Memory B cell (primary cell): ENCODE measurements around the gene ARMC7.
"Not testable (repeated sequence)": the region's sequence is repeated elsewhere in the genome, so short reads cannot be mapped to it uniquely, and the experiment has no call there.

Experiments
- ATAC-seq: fragments of 150-1000 bp; cut with Tn5 transposase; 2 replicates; pipeline ENCODE4 v1.10.0; 2021; ENCODE audit warnings: low read depth, mild to moderate bottlenecking, moderate library complexity
- DNase-seq, 2 donors: peaks; one replicate each; pipeline ENCODE4 v3.0.0; 2022; ENCODE audit warnings: low spot score in 2 of 2
- H3K27ac Mint-ChIP-seq: one replicate; pipeline ENCODE4 v1.8.0; 2022; ENCODE audit warnings: mild to moderate bottlenecking, moderate library complexity, mixed read lengths
- H3K27me3 Mint-ChIP-seq: one replicate; pipeline ENCODE4 v1.8.0; 2022; ENCODE audit warnings: mixed read lengths
- H3K36me3 Mint-ChIP-seq: one replicate; pipeline ENCODE4 v1.8.0; 2022; ENCODE audit warnings: mild to moderate bottlenecking, mixed read lengths
- H3K4me1 Mint-ChIP-seq: one replicate; pipeline ENCODE4 v1.8.0; 2022; ENCODE audit warnings: mixed read lengths
- H3K4me3 Mint-ChIP-seq: one replicate; pipeline ENCODE4 v1.8.0; 2022; ENCODE audit warnings: mild to moderate bottlenecking, moderate library complexity, mixed read lengths
- H3K9me3 Mint-ChIP-seq: one replicate; pipeline ENCODE4 v1.8.0; 2022; ENCODE audit warnings: mixed read lengths

ARMC7 gene

GRCh38 chr17:75071478-75072271, 38.1 kb upstream of the ARMC7 start:
- H3K9me3 Mint-ChIP-seq, H3K4me3 Mint-ChIP-seq, H3K27ac Mint-ChIP-seq, H3K4me1 Mint-ChIP-seq, H3K27me3 Mint-ChIP-seq, DNase-seq, H3K36me3 Mint-ChIP-seq, ATAC-seq: not testable (repeated sequence)

GRCh38 chr17:75072909-75073308, 36.9 kb upstream of the ARMC7 start:
- ATAC-seq, H3K36me3 Mint-ChIP-seq, H3K9me3 Mint-ChIP-seq, DNase-seq, H3K4me1 Mint-ChIP-seq, H3K4me3 Mint-ChIP-seq, H3K27ac Mint-ChIP-seq, H3K27me3 Mint-ChIP-seq: not testable (repeated sequence)

- DNase-seq, result no peak
Observed at GRCh38 chr17:75073618-75074047, 36.1 kb upstream of the ARMC7 start.

GRCh38 chr17:75074532-75074931, 35.2 kb upstream of the ARMC7 start:
- Mint-ChIP-seq H3K4me3 (no peak overlapping the region), H3K27ac (no peak overlapping the region), H3K9me3 (no peaks in the 10 kb centered on the region), H3K4me1 (peaks cover 4% of the 10 kb centered on the region), H3K27me3 (no peaks in the 10 kb centered on the region), H3K36me3 (no peaks in the 10 kb centered on the region)
- ATAC-seq, result no peak
- DNase-seq, result no peak

More at GRCh38 chr17:75073618-75074047, 36.1 kb upstream of the ARMC7 start:
- Mint-ChIP-seq H3K27me3 (no peaks in the 10 kb centered on the region), H3K4me3 (no peak overlapping the region), H3K27ac (no peak overlapping the region), H3K9me3 (no peaks in the 10 kb centered on the region), H3K36me3 (no peaks in the 10 kb centered on the region), H3K4me1 (peaks cover 2% of the 10 kb centered on the region)
- ATAC-seq, result no peak

GRCh38 chr17:75075597-75076336, 34.0 kb upstream of the ARMC7 start:
- H3K27me3 Mint-ChIP-seq, result no peaks in the 10 kb centered on the region
- ATAC-seq (no peak), DNase-seq (no peak)
- peaks cover 4% of the 10 kb centered on the region for H3K4me1 Mint-ChIP-seq
- no peak overlapping the region for H3K27ac Mint-ChIP-seq
- H3K36me3 Mint-ChIP-seq, result no peaks in the 10 kb centered on the region
- no peak overlapping the region for H3K4me3 Mint-ChIP-seq
- H3K9me3 Mint-ChIP-seq, result no peaks in the 10 kb centered on the region

- H3K27me3 Mint-ChIP-seq, result no peaks in the 10 kb centered on the region
- H3K4me3 Mint-ChIP-seq, result peak overlapping the region; percentile 85
- H3K4me1 Mint-ChIP-seq, result peaks cover 7% of the 10 kb centered on the region
- ATAC-seq (no peak), DNase-seq (no peak)
- H3K9me3 Mint-ChIP-seq, result no peaks in the 10 kb centered on the region
- peak overlapping the region; percentile 83 for H3K27ac Mint-ChIP-seq
- no peaks in the 10 kb centered on the region for H3K36me3 Mint-ChIP-seq
Observed at GRCh38 chr17:75077072-75077495, 32.7 kb upstream of the ARMC7 start.

- H3K27ac Mint-ChIP-seq, result peak overlapping the region; percentile 83
- no peaks in the 10 kb centered on the region for H3K36me3 Mint-ChIP-seq
- H3K4me1 Mint-ChIP-seq, result peaks cover 9% of the 10 kb centered on the region
- peak; percentile 87 for ATAC-seq
- peak; percentile 48 to 56 for DNase-seq
- peaks cover 3% of the 10 kb centered on the region for H3K27me3 Mint-ChIP-seq
- H3K4me3 Mint-ChIP-seq, result peak overlapping the region; percentile 85
- H3K9me3 Mint-ChIP-seq, result no peaks in the 10 kb centered on the region
Observed at GRCh38 chr17:75077496-75078283, 32.1 kb upstream of the ARMC7 start.

- ATAC-seq (peak; percentile 34), DNase-seq (no peak)
- Mint-ChIP-seq H3K9me3 (no peaks in the 10 kb centered on the region), H3K27me3 (peaks cover 4% of the 10 kb centered on the region), H3K27ac (peak overlapping the region; percentile 83), H3K36me3 (no peaks in the 10 kb centered on the region), H3K4me3 (peak overlapping the region; percentile 85), H3K4me1 (peaks cover 9% of the 10 kb centered on the region)
Observed at GRCh38 chr17:75078284-75079022, 31.3 kb upstream of the ARMC7 start.

- Mint-ChIP-seq H3K4me1 (peaks cover 9% of the 10 kb centered on the region), H3K4me3 (no peak overlapping the region), H3K36me3 (no peaks in the 10 kb centered on the region), H3K27me3 (peaks cover 4% of the 10 kb centered on the region), H3K9me3 (no peaks in the 10 kb centered on the region), H3K27ac (no peak overlapping the region)
- DNase-seq (no peak), ATAC-seq (no peak)
Observed at GRCh38 chr17:75079023-75079373, 30.8 kb upstream of the ARMC7 start.

- no peak overlapping the region for H3K4me3 Mint-ChIP-seq
- no peaks in the 10 kb centered on the region for H3K36me3 Mint-ChIP-seq
- no peak overlapping the region for H3K27ac Mint-ChIP-seq
- H3K27me3 Mint-ChIP-seq, result peaks cover 5% of the 10 kb centered on the region
- peaks cover 11% of the 10 kb centered on the region for H3K4me1 Mint-ChIP-seq
- H3K9me3 Mint-ChIP-seq, result no peaks in the 10 kb centered on the region
- ATAC-seq (no peak), DNase-seq (no peak)
Observed at GRCh38 chr17:75081611-75082540, 27.9 kb upstream of the ARMC7 start.

- Mint-ChIP-seq H3K9me3 (no peaks in the 10 kb centered on the region), H3K4me3 (no peak overlapping the region), H3K27me3 (peaks cover 5% of the 10 kb centered on the region), H3K27ac (no peak overlapping the region), H3K36me3 (no peaks in the 10 kb centered on the region), H3K4me1 (peaks cover 14% of the 10 kb centered on the region)
- no peak for DNase-seq
- ATAC-seq, result no peak
Observed at GRCh38 chr17:75082683-75083082, 27.1 kb upstream of the ARMC7 start.

- DNase-seq (no peak), ATAC-seq (no peak)
- peaks cover 5% of the 10 kb centered on the region for H3K27me3 Mint-ChIP-seq
- H3K36me3 Mint-ChIP-seq, result no peaks in the 10 kb centered on the region
- no peak overlapping the region for H3K4me3 Mint-ChIP-seq
- peaks cover 16% of the 10 kb centered on the region for H3K4me1 Mint-ChIP-seq
- no peaks in the 10 kb centered on the region for H3K9me3 Mint-ChIP-seq
- H3K27ac Mint-ChIP-seq, result no peak overlapping the region
Observed at GRCh38 chr17:75084039-75084660, 25.6 kb upstream of the ARMC7 start.
